Stimulated activated naive B cell treated with anti-CD40 and anti-IgM and Interleukin-4, amounts not matched to agents 10 μg/mL and 1 μg/mL and 100 μg/mL, for 72 hours (primary cell): ENCODE results near the gene WFDC1.
A peak's percentile ranks its signal among the peaks of the same experiment; 100 is the strongest.

Experiments
- ATAC-seq, 2 donors: fragments of 150-1000 bp; cut with Tn5 transposase; replicated peaks; 2 replicates each; pipeline ENCODE4 v1.10.0; 2021; ENCODE audit warnings: moderate library complexity in 1 of 2
- DNase-seq: peaks from one replicate; pipeline ENCODE4 v3.0.0; 2021
- H3K27ac Mint-ChIP-seq: one replicate; pipeline ENCODE4 v1.8.0; 2022; ENCODE audit warnings: mild to moderate bottlenecking, mixed read lengths
- H3K27me3 Mint-ChIP-seq, 2 donors: one replicate each; pipeline ENCODE4 v1.8.0; 2022; ENCODE audit warnings: mixed read lengths in 2 of 2
- H3K36me3 Mint-ChIP-seq, 2 donors: one replicate each; pipeline ENCODE4 v1.8.0; 2022; ENCODE audit warnings: mixed read lengths in 2 of 2, mild to moderate bottlenecking in 1 of 2
- H3K4me1 Mint-ChIP-seq, 2 donors: one replicate each; pipeline ENCODE4 v1.8.0; 2022; ENCODE audit warnings: mixed read lengths in 2 of 2, mild to moderate bottlenecking in 1 of 2
- H3K4me3 Mint-ChIP-seq, 2 donors: one replicate each; pipeline ENCODE4 v1.8.0; 2022; ENCODE audit warnings: mild to moderate bottlenecking in 2 of 2, mixed read lengths in 2 of 2, moderate library complexity in 1 of 2
- H3K9me3 Mint-ChIP-seq, 2 donors: one replicate each; pipeline ENCODE4 v1.8.0; 2022; ENCODE audit warnings: mixed read lengths in 2 of 2, mild to moderate bottlenecking in 1 of 2

Gene WFDC1

GRCh38 chr16:84368308-84368996 lies 73.8 kb downstream of the WFDC1 start, which contains the start of gene ATP2C2:
TSS of gene ATP2C2 (plus strand) at chr16:84368538. CDS start at chr16:84368616, 78 bp downstream.
- H3K27me3 Mint-ChIP-seq = peaks cover 47 to 64% of the 10 kb centered on the region in 2 donors
- H3K4me3 Mint-ChIP-seq = no peak within 1 kb of the TSS
- no peaks in the 10 kb centered on the region for H3K9me3 Mint-ChIP-seq

GRCh38 chr16:84369105-84369504 lies 74.4 kb downstream of the WFDC1 start:
- no peak overlapping the region for H3K4me3 Mint-ChIP-seq
- no peak for DNase-seq
- H3K27me3 Mint-ChIP-seq = peaks cover 46 to 62% of the 10 kb centered on the region in 2 donors
- H3K4me1 Mint-ChIP-seq = peaks cover 4 to 7% of the 10 kb centered on the region in 2 donors
- H3K9me3 Mint-ChIP-seq = no peaks in the 10 kb centered on the region
- no peaks in the 10 kb centered on the region for H3K36me3 Mint-ChIP-seq
- H3K27ac Mint-ChIP-seq = no peak overlapping the region
- ATAC-seq = no peak

More at GRCh38 chr16:84368308-84368996, 73.8 kb downstream of the WFDC1 start, which contains the start of gene ATP2C2:
- no peaks in the 10 kb centered on the region for H3K36me3 Mint-ChIP-seq
- DNase-seq (no peak), ATAC-seq (no peak)
- peaks cover 4 to 7% of the 10 kb centered on the region in 2 donors for H3K4me1 Mint-ChIP-seq
- H3K27ac Mint-ChIP-seq = no peak within 1 kb of the TSS

GRCh38 chr16:84369938-84370627 lies 75.4 kb downstream of the WFDC1 start:
- Mint-ChIP-seq H3K4me3 (no peak overlapping the region), H3K27me3 (peaks cover 44 to 57% of the 10 kb centered on the region in 2 donors), H3K27ac (peak overlapping the region; percentile 72)

GRCh38 chr16:84370723-84371552 lies 76.3 kb downstream of the WFDC1 start:
- DNase-seq = no peak
- Mint-ChIP-seq H3K27me3 (peaks cover 50 to 66% of the 10 kb centered on the region in 2 donors), H3K27ac (no peak overlapping the region), H3K4me3 (no peak overlapping the region), H3K4me1 (peaks cover 4 to 7% of the 10 kb centered on the region in 2 donors), H3K9me3 (no peaks in the 10 kb centered on the region), H3K36me3 (no peaks in the 10 kb centered on the region)
- ATAC-seq = no peak

More at GRCh38 chr16:84369938-84370627, 75.4 kb downstream of the WFDC1 start:
- DNase-seq (no peak), ATAC-seq (no peak)
- H3K9me3 Mint-ChIP-seq = no peaks in the 10 kb centered on the region
- peaks cover 4 to 7% of the 10 kb centered on the region in 2 donors for H3K4me1 Mint-ChIP-seq
- no peaks in the 10 kb centered on the region for H3K36me3 Mint-ChIP-seq

GRCh38 chr16:84371553-84371865 lies 76.8 kb downstream of the WFDC1 start:
- no peak overlapping the region for H3K27ac Mint-ChIP-seq
- ATAC-seq (no peak), DNase-seq (no peak)
- no peak overlapping the region for H3K4me3 Mint-ChIP-seq
- H3K9me3 Mint-ChIP-seq = no peaks in the 10 kb centered on the region
- peaks cover 49 to 65% of the 10 kb centered on the region in 2 donors for H3K27me3 Mint-ChIP-seq
- H3K36me3 Mint-ChIP-seq = no peaks in the 10 kb centered on the region
- H3K4me1 Mint-ChIP-seq = peaks cover 4 to 7% of the 10 kb centered on the region in 2 donors

GRCh38 chr16:84373907-84374489 lies 79.3 kb downstream of the WFDC1 start:
- Mint-ChIP-seq H3K27ac (no peak overlapping the region), H3K4me3 (no peak overlapping the region), H3K36me3 (no peaks in the 10 kb centered on the region), H3K4me1 (no peaks in the 10 kb centered on the region), H3K27me3 (peaks cover 37 to 43% of the 10 kb centered on the region in 2 donors), H3K9me3 (no peaks in the 10 kb centered on the region)
- DNase-seq = no peak
- no peak for ATAC-seq

- Mint-ChIP-seq H3K4me3 (no peak overlapping the region), H3K4me1 (peaks cover 0 to 3% of the 10 kb centered on the region in 2 donors), H3K9me3 (peaks cover 0 to 3% of the 10 kb centered on the region in 2 donors), H3K27ac (no peak overlapping the region), H3K36me3 (no peaks in the 10 kb centered on the region), H3K27me3 (peaks cover 33 to 35% of the 10 kb centered on the region in 2 donors)
- ATAC-seq = no peak
- no peak for DNase-seq
Observed at GRCh38 chr16:84378099-84378498, 83.4 kb downstream of the WFDC1 start.

GRCh38 chr16:84378567-84378966 lies 83.9 kb downstream of the WFDC1 start:
- Mint-ChIP-seq H3K36me3 (no peaks in the 10 kb centered on the region), H3K27me3 (peaks cover 33 to 35% of the 10 kb centered on the region in 2 donors), H3K4me1 (peaks cover 0 to 3% of the 10 kb centered on the region in 2 donors)

GRCh38 chr16:84379008-84379708 lies 84.5 kb downstream of the WFDC1 start:
- no peaks in the 10 kb centered on the region for H3K36me3 Mint-ChIP-seq
- no peak for ATAC-seq
- DNase-seq = no peak
- H3K27ac Mint-ChIP-seq = no peak overlapping the region
- peaks cover 0 to 3% of the 10 kb centered on the region in 2 donors for H3K4me1 Mint-ChIP-seq
- H3K4me3 Mint-ChIP-seq = no peak overlapping the region
- peaks cover 0 to 3% of the 10 kb centered on the region in 2 donors for H3K9me3 Mint-ChIP-seq
- H3K27me3 Mint-ChIP-seq = peaks cover 31 to 35% of the 10 kb centered on the region in 2 donors

More at GRCh38 chr16:84378567-84378966, 83.9 kb downstream of the WFDC1 start:
- H3K27ac Mint-ChIP-seq = no peak overlapping the region
- DNase-seq (no peak), ATAC-seq (no peak)
- H3K9me3 Mint-ChIP-seq = peaks cover 0 to 3% of the 10 kb centered on the region in 2 donors
- H3K4me3 Mint-ChIP-seq = no peak overlapping the region
